ENCODE data around the gene COX4I1. TPM values are rescaled to one million over a fixed set of nuclear protein-coding genes. Genes with fewer than 3 reads are reported as not detected.

The COX4I1 gene
- total and polyA plus RNA-seq, 10 of the 15 experiments (the other 5 are each of a cell fraction or from before 2014, with no cell fraction given) = 480 to 1,889 (median 872) TPM

GRCh38 chr16:85847681-85848601, 48.4 kb downstream of the COX4I1 start (continued):
- no peak for TF ChIP-seq WRNIP1 (IDR thresholded peaks at IDR 0.05; ENCODE audit: borderline replicate concordance, low read depth, low read length)
- no peak for TF ChIP-seq HDGF (IDR thresholded peaks at IDR 0.05)

GRCh38 chr16:85848986-85849385, 49.5 kb downstream of the COX4I1 start:
- in situ Hi-C loops (cut with MboI) = no loop called here

More at GRCh38 chr16:85848986-85849385, 49.5 kb downstream of the COX4I1 start:
- ChIA-PET RAD21 (ENCODE audit: unreplicated experiment) (interaction anchor here (0.6 to 1.3 kb wide), 3 partner anchors 50 to 120 kb away, joined by 3 to 4 read pairs (median 3); partner anchors contain the start of gene IRF8), SMC1A (ENCODE audit: uncharacterized antibody, unreplicated experiment) (interaction anchor here (0.7 to 1.2 kb wide), 4 partner anchors 9 to 165 kb away, joined by 3 to 4 read pairs (median 3); no protein-coding TSS in a partner anchor), CTCF (interaction anchor here (1.2 to 2.2 kb wide), 2 partner anchors 28 to 141 kb away, joined by 3 to 10 read pairs; no protein-coding TSS in a partner anchor), POLR2A (no interaction called here)
- ATAC-seq (no peak), FAIRE-seq (no peak), DNase-seq (ENCODE audit: low read depth, low spot score) (no peak)
- Histone ChIP-seq H3K27me3 (replicated peaks in 1 of 2; ENCODE audit: control insufficient read depth in 2 of 2, insufficient read depth in 2 of 2, low read length in 1 of 2) (no peaks in the 10 kb centered on the region), H3K27ac (ENCODE audit: control insufficient read depth, insufficient read depth) (no peak overlapping the region), H3K36me3 (ENCODE audit: control insufficient read depth in 2 of 2, insufficient read depth in 2 of 2, low read length in 1 of 2) (no peaks in the 10 kb centered on the region), H4K20me1 (ENCODE audit: control insufficient read depth, insufficient read depth) (no peaks in the 10 kb centered on the region), H2AFZ (ENCODE audit: control insufficient read depth, low read depth, low read length) (no peak overlapping the region), H3K9ac (ENCODE audit: control insufficient read depth, insufficient read depth, low read length) (no peak overlapping the region), H3K4me2 (ENCODE audit: control insufficient read depth, insufficient read depth) (no peak overlapping the region), H3K4me3 (no peak overlapping the region), H3K79me2 (ENCODE audit: control insufficient read depth, insufficient read depth, low read length) (no peaks in the 10 kb centered on the region), H3K4me1 (ENCODE audit: control insufficient read depth, insufficient read depth, low read length) (peaks cover 7% of the 10 kb centered on the region), H3K9me3 (replicated peaks; ENCODE audit: control insufficient read depth, insufficient read depth, low read length) (no peaks in the 10 kb centered on the region; the same call in 2 of the 3 replicates)
- TF ChIP-seq E2F4 (IDR thresholded peaks at IDR 0.05; ENCODE audit: low read depth, low read length) (no peak), RFX5 (IDR thresholded peaks at IDR 0.05; ENCODE audit: low read depth, low read length) (no peak), BCL11A (IDR thresholded peaks at IDR 0.05; ENCODE audit: low read depth, low read length) (no peak), USF1 (IDR thresholded peaks at IDR 0.05; ENCODE audit: borderline replicate concordance, extremely low read length, insufficient read depth, low read depth, low read length) (no peak), GATAD2B (conservative IDR thresholded peaks at IDR 0.05; ENCODE audit: low read depth) (no peak)
- intact Hi-C loops (cut with micrococcal nuclease; ENCODE audit: unreplicated experiment) = no loop called here
- 48% methylated on average over 9 of the region's 9 CpGs for WGBS (ENCODE audit: insufficient coverage, insufficient replicate concordance, low lambda C conversion rate, missing lambda C conversion rate)
- BruUV-seq (replicated peaks) = no TSS peak

Measured in GM12878 (cell line).